Measurements from ENCODE around the gene RSRC1.
A peak's percentile ranks its signal among the peaks of the same experiment; 100 is the strongest.
"Not testable (repeated sequence)": the region's sequence is repeated elsewhere in the genome, so short reads cannot be mapped to it uniquely, and the experiment has no call there.

RSRC1 gene

GRCh38 chr3:158483701-158484235, 373.9 kb downstream of the RSRC1 start:
- DNase-seq: peak; percentile 15

- DNase-seq: no peak
Observed at GRCh38 chr3:158486200-158486599, 376.3 kb downstream of the RSRC1 start.

- DNase-seq: no peak
Observed at GRCh38 chr3:158488670-158489069, 378.8 kb downstream of the RSRC1 start.

GRCh38 chr3:158489181-158489580, 379.3 kb downstream of the RSRC1 start:
- no peak for DNase-seq

- DNase-seq: no peak
Observed at GRCh38 chr3:158491968-158492367, 382.1 kb downstream of the RSRC1 start.

GRCh38 chr3:158492685-158493084, 382.8 kb downstream of the RSRC1 start:
- no peak for DNase-seq

- DNase-seq: no peak
Observed at GRCh38 chr3:158493931-158494330, 384.0 kb downstream of the RSRC1 start.

- DNase-seq: no peak
Observed at GRCh38 chr3:158494673-158495072, 384.8 kb downstream of the RSRC1 start.

- DNase-seq: not testable (repeated sequence)
Observed at GRCh38 chr3:158495398-158495902, 385.6 kb downstream of the RSRC1 start.

- no peak for DNase-seq
Observed at GRCh38 chr3:158505117-158505516, 395.2 kb downstream of the RSRC1 start.

GRCh38 chr3:158506456-158506855, 396.6 kb downstream of the RSRC1 start:
- no peak for DNase-seq

- no peak for DNase-seq
Observed at GRCh38 chr3:158508481-158508880, 398.6 kb downstream of the RSRC1 start.

GRCh38 chr3:158509891-158510290, 400.0 kb downstream of the RSRC1 start:
- DNase-seq: no peak

GRCh38 chr3:158516729-158517128, 406.8 kb downstream of the RSRC1 start:
- not testable (repeated sequence) for DNase-seq

GRCh38 chr3:158519776-158520175, 409.9 kb downstream of the RSRC1 start:
- DNase-seq: no peak

GRCh38 chr3:158520433-158520832, 410.5 kb downstream of the RSRC1 start:
- DNase-seq: no peak

- DNase-seq: no peak
Observed at GRCh38 chr3:158522221-158523136, 412.6 kb downstream of the RSRC1 start.

GRCh38 chr3:158528076-158528674, 418.3 kb downstream of the RSRC1 start:
- peak; percentile 4 for DNase-seq

GRCh38 chr3:158531334-158531733, 421.4 kb downstream of the RSRC1 start:
- no peak for DNase-seq

- no peak for DNase-seq
Observed at GRCh38 chr3:158532099-158532734, 422.3 kb downstream of the RSRC1 start.

- no peak for DNase-seq
Observed at GRCh38 chr3:158535918-158536317, 426.0 kb downstream of the RSRC1 start.

- DNase-seq: peak; percentile 10
Observed at GRCh38 chr3:158539414-158540014, 429.6 kb downstream of the RSRC1 start.

- DNase-seq: no peak
Observed at GRCh38 chr3:158540066-158540465, 430.2 kb downstream of the RSRC1 start.

All from retina (tissue), 1 donor.